SK-N-MC (cell line): ENCODE data around the gene BIRC6.
A peak's percentile ranks its signal among the peaks of the same experiment; 100 is the strongest.
"Not testable (repeated sequence)": the region's sequence is repeated elsewhere in the genome, so short reads cannot be mapped to it uniquely, and the experiment has no call there.

Experiments
- DNase-seq: peaks from one replicate; pipeline ENCODE4 v3.0.0-alpha.2; 2011; ENCODE audit warnings: low read depth, low spot score
- H3K27ac ChIP-seq: fragments of 200-600 bp; sonication (generic); 2 replicates; pipeline ENCODE4 v1.5.1; 2016; ENCODE audit warnings: mixed run types
- H3K36me3 ChIP-seq: fragments of 200-600 bp; sonication (generic); 2 replicates; pipeline ENCODE4 v1.6.1; 2017; ENCODE audit warnings: antibody characterized with exemption, low read length, mixed read lengths; ENCODE audit not compliant: insufficient read depth
- H3K4me3 ChIP-seq: fragments of 200-600 bp; sonication (generic); 2 replicates; pipeline ENCODE4 v1.5.1; 2016
- H3K9ac ChIP-seq: fragments of 200-600 bp; sonication (generic); 2 replicates; pipeline ENCODE4 v1.8.0; 2017; ENCODE audit warnings: mixed run types, mixed read lengths; ENCODE audit not compliant: insufficient read length
- H3K9me3 ChIP-seq: fragments of 200-600 bp; sonication (generic); 2 replicates; pipeline ENCODE4 v1.6.1; 2017; ENCODE audit warnings: low read depth, mild to moderate bottlenecking, antibody characterized with exemption, low read length, moderate library complexity, mixed read lengths
- EZH2 ChIP-seq: fragments of 200-600 bp; sonication (generic); IDR thresholded peaks from one replicate; pipeline ENCODE4 v1.6.1; 2017; ENCODE audit warnings: antibody characterized with exemption
- FOXP2 ChIP-seq: optimal IDR thresholded peaks from 2 replicates; pipeline ENCODE3; 2011; ENCODE audit warnings: mild to moderate bottlenecking, moderate library complexity; ENCODE audit not compliant: insufficient read depth; ENCODE audit errors: extremely low read length, control extremely low read depth
- POLR2AphosphoS5 ChIP-seq: IDR thresholded peaks from 2 replicates; pipeline ENCODE4 v1.6.1; 2012; ENCODE audit warnings: mild to moderate bottlenecking, low read depth, low read length, borderline replicate concordance

BIRC6 gene

GRCh38 chr2:32452338-32453064 is 95.7 kb downstream of the BIRC6 start:
- H3K27ac ChIP-seq = peak overlapping the region; percentile 66
- DNase-seq = no peak
- TF ChIP-seq EZH2 (no peak), POLR2AphosphoS5 (no peak), FOXP2 (no peak)
- H3K36me3 ChIP-seq = peaks cover 37% of the 10 kb centered on the region
- peak overlapping the region; percentile 52 for H3K4me3 ChIP-seq
- no peaks in the 10 kb centered on the region for H3K9me3 ChIP-seq
- H3K9ac ChIP-seq = no peak overlapping the region

DNA sequence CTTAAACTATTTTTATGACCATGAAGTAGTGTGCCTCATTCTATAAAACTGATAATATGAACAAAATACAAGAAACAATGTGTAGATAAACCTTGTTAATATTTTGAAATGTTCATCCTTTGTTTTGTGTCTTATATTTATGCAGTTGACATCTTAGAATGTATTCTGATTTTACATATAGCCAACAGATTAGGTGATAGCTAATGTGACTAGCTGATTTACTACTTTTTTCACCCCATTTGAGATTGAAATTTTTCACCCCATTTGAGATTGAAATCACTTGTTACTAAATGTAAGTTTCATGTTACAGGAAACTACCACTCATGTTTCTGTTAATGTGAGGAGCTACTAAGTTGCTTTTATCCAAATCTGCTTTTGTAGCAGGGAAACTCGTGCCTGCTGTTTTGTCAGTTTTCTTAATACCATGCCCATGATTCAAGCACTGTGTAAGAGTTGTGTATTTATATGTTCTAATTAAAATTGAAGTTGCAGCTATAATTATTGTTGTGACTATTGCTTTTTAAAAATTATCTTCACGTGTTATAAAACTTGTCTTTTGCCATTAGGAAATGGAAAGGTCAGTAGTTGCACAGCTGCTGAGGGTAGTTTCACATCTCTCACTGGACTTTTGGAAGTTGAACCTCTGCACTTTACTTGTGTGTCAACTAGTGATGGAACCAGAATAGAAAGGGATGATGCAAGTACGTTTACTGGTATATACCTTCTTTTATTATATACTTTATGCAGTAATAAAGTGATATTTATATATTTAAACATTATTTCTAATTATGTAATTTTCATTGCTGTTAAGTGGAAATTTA is 96.6 kb downstream of the BIRC6 start:
- TF ChIP-seq FOXP2 (no peak), POLR2AphosphoS5 (no peak; the same call in 1 of the 2 replicates), EZH2 (no peak)
- Histone ChIP-seq H3K9me3 (no peaks in the 10 kb centered on the region), H3K9ac (no peak overlapping the region), H3K36me3 (peaks cover 43% of the 10 kb centered on the region), H3K27ac (peak overlapping the region; percentile 66), H3K4me3 (peak overlapping the region; percentile 52)
- peak; percentile 52 for DNase-seq

- TF ChIP-seq POLR2AphosphoS5 = no peak
- DNase-seq = no peak
- Histone ChIP-seq H3K9me3 (no peaks in the 10 kb centered on the region), H3K4me3 (no peak overlapping the region), H3K36me3 (peaks cover 38% of the 10 kb centered on the region), H3K9ac (no peak overlapping the region), H3K27ac (no peak overlapping the region)
These were observed 99.0 kb downstream of the BIRC6 start for GRCh38 chr2:32455816-32456215.

- no peak for TF ChIP-seq FOXP2
- no peak for TF ChIP-seq EZH2
- TF ChIP-seq POLR2AphosphoS5 = no peak
These were observed 100.0 kb downstream of the BIRC6 start for GRCh38 chr2:32456808-32457207.

DNA sequence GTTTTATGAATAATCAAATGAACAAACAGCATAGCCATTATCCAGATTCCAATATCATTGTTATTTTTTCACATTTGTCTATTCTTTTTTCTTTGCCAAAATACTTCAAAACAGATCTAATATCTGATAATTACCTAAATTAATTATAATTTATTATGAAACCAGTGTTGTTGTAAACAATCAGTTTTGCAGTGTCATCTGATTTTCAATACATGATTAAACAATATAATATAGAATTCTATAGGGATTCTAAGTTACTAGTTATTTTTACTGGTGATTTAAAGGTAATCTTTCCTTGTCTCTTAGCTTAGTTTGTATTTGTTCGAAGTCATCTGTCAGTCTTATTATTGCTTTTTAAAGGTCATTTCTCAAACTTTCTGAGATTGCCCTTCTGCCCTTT is 101.0 kb downstream of the BIRC6 start:
- H3K36me3 ChIP-seq = peaks cover 41% of the 10 kb centered on the region
- H3K4me3 ChIP-seq = no peak overlapping the region
- DNase-seq = no peak
- TF ChIP-seq POLR2AphosphoS5 = no peak
- no peak for TF ChIP-seq FOXP2
- no peak for TF ChIP-seq EZH2
- no peak overlapping the region for H3K9ac ChIP-seq
- no peak overlapping the region for H3K27ac ChIP-seq
- no peaks in the 10 kb centered on the region for H3K9me3 ChIP-seq

More at GRCh38 chr2:32456808-32457207, 100.0 kb downstream of the BIRC6 start:
- H3K9me3 ChIP-seq = no peaks in the 10 kb centered on the region
- H3K36me3 ChIP-seq = peaks cover 38% of the 10 kb centered on the region
- no peak overlapping the region for H3K4me3 ChIP-seq
- DNase-seq = no peak
- H3K27ac ChIP-seq = no peak overlapping the region
- no peak overlapping the region for H3K9ac ChIP-seq

- H3K4me3 ChIP-seq, H3K9me3 ChIP-seq, H3K9ac ChIP-seq, H3K27ac ChIP-seq, DNase-seq: not testable (repeated sequence)
- H3K36me3 ChIP-seq = peaks cover 62% of the 10 kb centered on the region
These were observed 104.0 kb downstream of the BIRC6 start for GRCh38 chr2:32460861-32461260.

DNA sequence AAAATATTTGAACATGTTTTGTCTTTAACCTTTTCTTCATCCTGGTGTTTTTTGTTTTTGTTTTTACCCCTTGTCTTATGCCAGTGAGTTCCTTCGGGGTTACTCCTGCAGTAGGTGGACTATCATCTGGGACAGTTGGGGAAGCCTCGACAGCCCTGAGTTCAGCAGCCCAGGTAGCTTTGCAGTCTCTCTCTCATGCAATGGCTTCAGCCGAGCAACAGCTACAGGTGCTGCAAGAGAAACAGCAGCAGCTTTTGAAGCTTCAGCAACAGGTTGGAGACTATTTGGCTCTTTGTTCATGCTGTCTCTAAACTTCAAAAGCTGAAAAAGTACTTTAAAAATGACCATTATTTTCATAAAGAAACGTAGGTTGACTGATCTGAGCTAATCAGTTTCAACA is 106.3 kb downstream of the BIRC6 start:
- Histone ChIP-seq H3K36me3 (peaks cover 58% of the 10 kb centered on the region), H3K9me3 (no peaks in the 10 kb centered on the region), H3K9ac (no peak overlapping the region), H3K4me3 (no peak overlapping the region), H3K27ac (no peak overlapping the region)
- no peak for DNase-seq
- TF ChIP-seq POLR2AphosphoS5 = no peak
- no peak for TF ChIP-seq EZH2
- no peak for TF ChIP-seq FOXP2

GRCh38 chr2:32464431-32464830 is 107.6 kb downstream of the BIRC6 start:
- Histone ChIP-seq H3K27ac (no peak overlapping the region), H3K36me3 (peaks cover 57% of the 10 kb centered on the region), H3K9me3 (no peaks in the 10 kb centered on the region), H3K4me3 (no peak overlapping the region), H3K9ac (no peak overlapping the region)
- DNase-seq = no peak
- TF ChIP-seq EZH2 = no peak
- no peak for TF ChIP-seq POLR2AphosphoS5
- no peak for TF ChIP-seq FOXP2
